ENCODE results near the gene CEP250.
"Not testable (repeated sequence)": the region's sequence is repeated elsewhere in the genome, so short reads cannot be mapped to it uniquely, and the experiment has no call there.

The CEP250 gene

DNA sequence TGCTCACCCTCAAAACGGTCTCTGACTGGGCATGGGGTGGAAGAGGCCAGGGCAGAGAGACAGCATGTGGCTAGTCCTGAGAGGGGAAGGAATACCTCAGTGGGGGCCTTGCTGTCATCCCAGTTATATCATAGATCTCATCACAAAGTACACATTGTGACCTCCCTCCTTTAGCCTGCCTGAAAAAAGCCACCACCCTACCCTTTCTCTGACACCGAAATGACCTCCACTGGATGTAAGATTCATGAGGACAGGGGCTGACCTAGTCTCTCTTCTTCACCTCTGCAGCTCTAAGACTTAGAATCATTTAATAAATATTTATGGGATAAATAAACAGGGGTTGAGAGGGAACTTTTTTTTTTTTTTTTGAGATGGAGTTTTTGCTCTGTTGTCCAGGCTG lies 74.2 kb downstream of the CEP250 start, which contains the start of gene C20orf173:
C20orf173 (minus strand) TSS at position 101 of the 400 bp plus-strand sequence. CDS start 279 bp downstream, outside the sequence.
- DNase-seq: no peak

DNA sequence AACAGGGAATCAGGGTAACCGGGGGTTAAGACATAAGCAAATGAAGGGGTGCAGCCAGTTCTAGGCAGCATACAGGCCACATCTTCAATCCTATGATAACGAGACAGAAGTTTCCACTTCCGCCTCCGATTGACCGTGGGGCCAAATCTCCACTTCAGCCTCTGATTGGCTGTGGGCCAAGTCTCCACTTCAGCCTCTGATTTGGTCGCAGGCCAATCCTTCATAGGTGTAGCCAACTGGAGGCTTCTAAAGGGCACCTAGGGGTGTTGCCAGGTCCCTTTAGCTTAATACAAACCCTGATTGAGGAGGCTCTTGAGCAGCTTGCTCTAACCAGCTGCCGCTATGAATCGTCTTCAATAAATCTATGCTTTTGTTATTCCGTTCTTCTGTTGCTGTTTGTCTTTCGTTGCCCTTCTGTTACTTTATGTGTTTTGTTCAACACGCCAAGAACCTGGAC lies 84.4 kb downstream of the CEP250 start:
- DNase-seq: peak; percentile 85

DNA sequence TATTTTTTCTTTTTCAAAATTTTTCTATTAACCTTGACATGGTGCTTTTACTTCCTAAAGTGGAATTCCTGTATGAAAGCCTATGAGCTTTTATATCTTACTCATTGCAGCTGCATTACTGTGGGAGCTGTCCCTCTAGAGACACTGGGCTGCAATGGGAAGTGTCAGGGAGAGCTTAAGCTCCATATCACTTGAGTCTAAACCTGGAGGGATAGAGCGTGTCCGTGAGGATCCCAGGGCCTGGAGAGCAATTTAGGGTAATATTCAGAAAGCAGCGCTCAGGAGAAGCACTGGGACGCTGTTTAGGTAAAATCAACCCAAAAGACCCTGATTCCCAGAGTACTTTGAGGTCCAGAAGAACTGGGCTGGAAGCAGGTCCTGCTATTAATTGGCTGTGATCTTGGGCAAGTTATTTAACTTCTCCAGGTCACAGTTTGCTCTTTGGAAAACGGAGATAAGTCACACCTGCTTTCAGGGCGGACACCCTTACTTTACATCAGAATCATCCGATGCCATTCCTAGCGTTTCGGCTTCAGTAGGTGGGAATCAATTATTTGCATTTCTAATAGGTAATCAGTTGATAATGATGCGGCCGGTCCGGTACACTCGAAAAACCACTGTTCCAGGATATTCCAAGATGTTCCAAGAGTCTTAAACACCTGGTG lies 85.9 kb downstream of the CEP250 start:
- DNase-seq: no peak

GRCh38 chr20:35541783-35542662 lies 86.6 kb downstream of the CEP250 start, which contains the start of gene ERGIC3:
TSS of gene ERGIC3 (plus strand) at chr20:35542078. CDS start at chr20:35542098, 20 bp downstream.
- peak; percentile 92 for DNase-seq

DNA sequence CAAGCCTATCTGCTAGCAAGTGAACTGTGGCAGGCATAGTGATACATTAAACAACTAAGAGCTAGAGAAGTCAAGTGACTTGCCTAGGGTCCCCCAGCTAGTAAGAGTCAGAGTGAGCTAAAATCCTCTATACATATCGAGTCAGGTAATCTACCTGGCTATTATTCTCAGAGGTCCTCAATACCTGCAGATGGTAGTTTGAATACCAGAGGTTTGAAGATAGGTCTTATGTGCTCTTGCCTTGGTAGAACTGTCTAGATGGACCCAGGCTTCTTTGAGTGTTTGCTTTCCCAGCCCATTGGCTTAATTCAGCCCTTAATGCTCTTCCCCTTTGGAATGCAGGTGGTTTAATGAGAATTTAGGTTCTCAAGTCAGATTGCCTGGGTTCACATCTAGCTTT lies 87.6 kb downstream of the CEP250 start:
- no peak for DNase-seq

DNA sequence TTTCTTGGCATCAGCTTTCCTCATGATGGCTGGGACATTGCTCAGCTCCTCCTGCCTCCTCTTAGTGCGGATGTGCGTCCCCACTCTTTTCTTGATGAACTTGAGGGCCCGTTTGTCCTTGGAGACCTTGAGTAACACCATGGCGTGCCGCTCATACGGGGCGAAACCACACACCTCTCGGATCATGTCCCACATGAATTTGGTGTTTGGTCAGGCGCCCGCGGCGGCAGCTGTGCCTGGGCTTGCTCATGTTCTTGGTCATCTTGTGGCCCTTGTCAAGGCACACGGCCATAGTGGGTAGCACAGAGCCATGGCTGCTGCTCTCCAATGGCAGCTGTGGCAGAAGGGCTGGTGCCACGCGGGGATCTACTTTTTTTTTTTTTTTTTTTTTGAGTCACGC lies 89.0 kb downstream of the CEP250 start:
- DNase-seq: no peak

- DNase-seq: not testable (repeated sequence)
These were observed 89.5 kb downstream of the CEP250 start for GRCh38 chr20:35544941-35545340.

DNA sequence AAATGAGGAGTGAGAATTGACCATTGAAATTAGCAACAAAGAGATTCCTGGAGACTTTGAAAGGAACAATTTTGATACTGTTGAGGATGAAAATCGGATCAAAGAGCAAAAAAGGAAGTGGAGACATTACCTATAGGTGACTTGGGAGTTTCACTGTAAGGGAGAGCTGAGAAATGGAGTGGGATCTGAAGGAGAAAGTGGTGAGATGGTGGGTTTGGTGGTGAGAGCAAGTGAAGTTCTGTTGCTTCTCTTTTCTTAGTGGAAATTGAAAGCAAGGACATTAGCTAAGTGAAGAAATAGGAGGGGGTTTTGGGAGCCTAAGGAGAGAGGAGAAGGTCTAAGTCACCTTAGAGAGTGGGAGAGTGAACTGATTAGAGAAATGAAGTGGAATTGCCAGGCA lies 90.7 kb downstream of the CEP250 start:
- no peak for DNase-seq

GRCh38 chr20:35547329-35547728 lies 91.9 kb downstream of the CEP250 start:
- DNase-seq: no peak

GRCh38 chr20:35551503-35551902 lies 96.1 kb downstream of the CEP250 start:
- no peak for DNase-seq

DNA sequence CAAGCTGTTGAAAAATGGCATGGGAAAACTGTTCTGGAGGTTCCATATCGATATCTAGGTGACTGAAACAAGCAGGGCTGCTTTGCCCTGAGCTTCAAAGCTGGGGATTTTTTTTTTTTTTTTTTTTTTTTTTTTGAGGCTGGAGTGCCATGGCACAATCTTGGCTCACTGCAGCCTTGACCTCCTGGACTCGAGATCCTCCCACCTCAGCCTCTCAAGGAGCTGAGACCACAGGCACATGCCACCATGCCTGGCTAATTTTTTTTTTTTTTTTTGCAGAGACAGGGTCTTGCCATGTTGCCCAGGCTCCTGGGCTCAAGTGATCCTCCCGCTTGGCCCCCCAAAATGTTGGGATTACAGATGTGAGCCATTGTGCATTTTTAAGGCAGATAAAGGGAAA lies 97.5 kb downstream of the CEP250 start:
- DNase-seq: no peak

GRCh38 chr20:35555461-35555860 lies 100.1 kb downstream of the CEP250 start:
- not testable (repeated sequence) for DNase-seq

- no peak for DNase-seq
These were observed 100.7 kb downstream of the CEP250 start for GRCh38 chr20:35555951-35556645.

- DNase-seq: no peak
These were observed 101.5 kb downstream of the CEP250 start for GRCh38 chr20:35556871-35557270.

GRCh38 chr20:35558451-35558850 lies 103.1 kb downstream of the CEP250 start:
- no peak for DNase-seq

DNA sequence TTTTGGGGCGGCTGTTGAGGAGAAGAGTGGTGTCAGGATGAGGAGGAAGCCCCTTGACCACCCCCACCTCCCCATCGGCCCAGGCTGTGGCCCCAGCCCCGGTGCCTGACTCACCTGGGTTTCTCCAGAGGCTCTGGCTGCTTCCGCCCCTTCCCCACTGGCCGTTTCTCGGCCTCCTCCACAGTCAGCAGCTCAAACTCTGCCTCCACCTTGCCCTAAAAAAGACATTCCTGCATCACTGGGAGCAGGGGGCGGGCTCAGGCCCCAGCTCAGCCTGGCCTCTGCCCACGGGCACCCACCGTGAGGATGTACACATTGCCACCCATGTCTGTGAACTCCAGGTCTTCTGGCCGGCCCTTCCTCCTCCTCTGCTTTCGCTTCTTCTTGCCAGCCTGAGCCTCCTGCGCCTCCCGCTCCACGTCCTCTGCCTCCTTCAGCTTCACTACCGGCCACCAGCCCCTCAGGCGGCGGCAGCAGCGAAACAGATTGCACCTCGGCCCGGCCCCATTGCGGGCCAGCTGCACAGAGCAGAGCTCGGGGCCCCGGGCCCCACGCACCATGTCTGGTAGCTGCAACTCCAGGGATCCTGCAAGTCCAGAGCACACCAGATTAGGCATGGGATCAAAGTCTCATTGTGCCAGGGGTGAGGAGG lies 103.8 kb downstream of the CEP250 start:
- peak; percentile 21 for DNase-seq

- no peak for DNase-seq
These were observed 104.7 kb downstream of the CEP250 start for GRCh38 chr20:35560105-35560511.

DNA sequence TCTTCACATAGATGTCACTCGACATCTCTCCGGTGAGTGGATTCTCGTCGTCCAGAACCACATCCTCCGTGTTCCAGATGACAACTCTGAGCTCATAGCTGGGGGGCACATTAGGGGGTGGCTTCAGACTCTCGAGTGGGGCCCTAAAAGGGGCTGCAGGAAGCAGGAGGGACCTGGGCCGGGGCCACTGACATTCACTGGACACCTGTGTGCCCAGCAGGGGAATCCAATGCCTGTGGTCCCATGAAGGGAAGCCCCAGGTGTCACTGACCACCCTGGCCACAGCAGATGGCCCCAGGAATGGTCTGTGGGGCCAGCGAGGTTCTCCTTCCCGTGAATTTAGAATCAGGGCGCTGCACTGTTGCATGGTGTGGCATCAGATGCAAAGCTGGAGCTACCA lies 105.1 kb downstream of the CEP250 start:
- no peak for DNase-seq

GRCh38 chr20:35561268-35561667 lies 105.9 kb downstream of the CEP250 start:
- peak; percentile 41 for DNase-seq

DNA sequence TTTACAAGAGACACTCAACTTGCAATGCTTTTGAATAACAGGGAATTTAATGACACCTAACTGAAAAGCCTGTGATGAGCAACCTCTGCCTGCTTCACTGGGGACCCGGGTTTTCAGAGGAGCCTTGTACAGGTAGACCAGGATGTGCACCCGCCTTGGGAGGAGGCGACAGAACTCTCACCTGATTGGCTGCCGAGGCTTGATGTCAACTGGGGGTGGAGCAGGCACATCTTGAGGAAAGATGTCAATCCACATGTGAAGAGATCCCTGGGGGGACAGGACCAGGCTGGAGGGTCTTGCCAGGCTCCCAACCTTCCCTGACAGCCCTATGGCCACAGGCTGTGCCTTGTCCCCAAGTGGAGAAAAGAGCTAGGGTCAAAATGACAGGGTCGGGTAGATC lies 106.3 kb downstream of the CEP250 start:
- DNase-seq: no peak

DNA sequence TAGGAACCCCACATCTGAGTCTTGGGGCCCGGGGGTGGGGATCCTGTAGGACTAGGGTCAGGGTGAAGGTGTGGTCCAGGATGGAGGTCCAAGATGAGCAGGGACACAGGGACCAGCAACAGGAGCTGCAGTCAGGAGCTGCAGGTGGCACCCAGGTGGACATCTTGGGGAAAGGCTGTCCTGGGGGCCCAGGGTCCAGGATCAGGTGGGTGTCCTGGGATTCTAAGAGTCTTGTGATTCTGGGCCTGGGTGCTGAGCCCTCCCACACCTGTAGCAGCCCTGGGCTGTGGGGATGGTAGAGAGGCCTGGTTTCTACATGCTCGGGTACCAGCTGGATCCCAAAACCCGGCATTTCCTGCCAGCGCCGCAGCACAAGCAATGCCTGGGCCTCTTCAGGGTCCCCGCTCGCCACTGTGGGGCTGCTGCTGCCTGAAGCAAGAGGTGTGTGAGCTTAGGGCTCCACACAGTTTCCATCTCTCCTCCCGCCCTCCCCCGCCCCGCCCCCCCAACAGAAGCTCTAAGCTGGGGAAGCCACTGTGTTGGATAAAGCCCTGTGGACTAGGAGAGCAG lies 107.2 kb downstream of the CEP250 start:
- DNase-seq: no peak

DNA sequence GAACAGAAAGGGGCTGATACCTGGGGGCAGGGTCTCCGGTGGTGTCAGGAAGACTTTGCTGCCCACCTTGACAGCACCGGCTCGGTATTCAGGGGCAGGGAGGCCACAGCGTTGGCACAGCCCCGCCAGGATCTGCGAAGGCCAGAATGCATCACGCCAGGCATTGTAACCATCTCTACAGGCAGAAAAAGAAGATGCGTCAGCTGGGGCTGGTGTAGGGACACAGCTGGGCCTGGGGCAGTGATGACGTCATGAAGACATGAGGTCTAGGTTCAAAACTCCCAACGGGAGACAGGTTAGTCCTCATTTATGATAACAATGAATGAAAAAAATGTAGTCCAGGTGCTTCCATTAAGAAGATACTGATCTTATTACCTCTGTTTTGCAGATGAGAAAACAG lies 108.4 kb downstream of the CEP250 start:
- DNase-seq: no peak

Data from MV-4-11 (cell line).